Immature natural killer cell (primary cell): Measurements from ENCODE around the gene SNRPA1. TPM values are rescaled to one million over a fixed set of nuclear protein-coding genes. Genes with fewer than 3 reads are reported as not detected.
A peak's percentile ranks its signal among the peaks of the same experiment; 100 is the strongest.

Experiments
- DNase-seq, 3 donors: peaks; one replicate each; pipeline ENCODE4 v3.0.0; 2022; ENCODE audit warnings: mixed read lengths in 1 of 3
- H3K27ac Mint-ChIP-seq, 6 donors: one replicate each; pipeline ENCODE4 v1.8.0; 2020; ENCODE audit warnings: mixed read lengths in 6 of 6, mild to moderate bottlenecking in 5 of 6, inconsistent platforms in 4 of 6, moderate library complexity in 3 of 6
- H3K27me3 Mint-ChIP-seq, 3 donors: one replicate each; pipeline ENCODE4 v1.8.0; 2020 to 2021; ENCODE audit warnings: low read depth in 3 of 3, mild to moderate bottlenecking in 3 of 3, mixed read lengths in 3 of 3, moderate library complexity in 3 of 3, inconsistent platforms in 1 of 3
- H3K36me3 Mint-ChIP-seq, 3 donors: one replicate each; pipeline ENCODE4 v1.8.0; 2020; ENCODE audit warnings: mixed read lengths in 3 of 3, inconsistent platforms in 2 of 3, mild to moderate bottlenecking in 2 of 3
- H3K4me1 Mint-ChIP-seq, 2 donors: one replicate each; pipeline ENCODE4 v1.8.0; 2020; ENCODE audit warnings: inconsistent platforms in 2 of 2, mild to moderate bottlenecking in 2 of 2, mixed read lengths in 2 of 2, moderate library complexity in 1 of 2
- H3K4me3 Mint-ChIP-seq, 5 donors: one replicate each; pipeline ENCODE4 v1.8.0; 2020; ENCODE audit warnings: mild to moderate bottlenecking in 5 of 5, mixed read lengths in 5 of 5, inconsistent platforms in 3 of 5, moderate library complexity in 3 of 5
- H3K9me3 Mint-ChIP-seq, 6 donors: one replicate each; pipeline ENCODE4 v1.8.0; 2020; ENCODE audit warnings: mild to moderate bottlenecking in 6 of 6, mixed read lengths in 6 of 6, inconsistent platforms in 4 of 6, moderate library complexity in 3 of 6
- polyA plus RNA-seq, 3 donors: library from polyadenylated mRNA; unstranded; fragments of 300-500 nt; fragmentation: Illumina TruSeq; gene quantifications; one replicate each; pipeline ENCODE4 v1.2.3, GENCODE V29; 2021

The SNRPA1 gene
- polyA plus RNA-seq, 3 donors from 2014 or later, result 38.6 to 65.0 (median 53.4) TPM

DNA sequence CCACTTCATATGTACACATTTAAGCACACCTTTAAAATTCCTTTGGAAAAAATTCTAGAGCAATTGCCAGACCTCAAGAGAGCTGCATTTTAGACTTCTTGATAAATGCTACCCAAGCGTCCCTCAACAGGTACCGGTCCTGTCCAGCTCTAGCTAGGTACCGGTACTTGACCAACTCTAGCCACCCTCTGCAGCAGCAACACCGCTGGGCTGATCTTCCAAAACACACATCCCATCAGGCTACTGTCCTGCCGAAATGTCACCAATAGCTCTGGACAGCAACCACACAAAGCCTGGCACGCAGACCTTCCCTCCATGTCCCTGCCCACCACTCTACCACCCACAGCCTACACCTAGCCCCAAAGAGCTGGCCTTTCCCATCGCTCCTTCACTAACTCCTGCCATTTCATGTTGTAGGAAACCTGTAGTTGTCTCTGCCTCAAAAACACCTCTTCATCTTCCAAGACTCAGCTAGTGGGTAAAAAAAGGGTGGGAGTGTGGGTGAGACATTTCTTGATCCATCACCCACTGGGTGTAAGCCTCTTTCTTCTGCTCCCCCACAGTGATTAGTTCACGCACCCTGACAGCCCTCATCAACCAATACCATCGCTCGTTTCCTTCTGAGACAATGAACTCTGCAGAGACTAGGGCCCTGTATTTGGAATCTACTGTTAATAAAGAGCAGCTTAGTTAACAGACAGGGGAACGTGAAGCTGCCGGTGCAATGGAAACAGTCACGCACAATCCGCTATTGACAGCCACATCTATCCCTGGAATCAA is 50.0 kb downstream of the SNRPA1 start:
- DNase-seq, result no peak
- Mint-ChIP-seq H3K4me1 (peaks cover 86 to 99% of the 10 kb centered on the region in 2 donors), H3K9me3 (no peaks in the 10 kb centered on the region), H3K36me3 (peaks cover 0 to 3% (median 0%) of the 10 kb centered on the region in 3 donors), H3K27me3 (peaks cover 1 to 7% (median 6%) of the 10 kb centered on the region in 3 donors), H3K4me3 (peak overlapping the region; percentile 71 to 90 (median 83)), H3K27ac (peak overlapping the region; percentile 80 to 98 (median 94))

DNA sequence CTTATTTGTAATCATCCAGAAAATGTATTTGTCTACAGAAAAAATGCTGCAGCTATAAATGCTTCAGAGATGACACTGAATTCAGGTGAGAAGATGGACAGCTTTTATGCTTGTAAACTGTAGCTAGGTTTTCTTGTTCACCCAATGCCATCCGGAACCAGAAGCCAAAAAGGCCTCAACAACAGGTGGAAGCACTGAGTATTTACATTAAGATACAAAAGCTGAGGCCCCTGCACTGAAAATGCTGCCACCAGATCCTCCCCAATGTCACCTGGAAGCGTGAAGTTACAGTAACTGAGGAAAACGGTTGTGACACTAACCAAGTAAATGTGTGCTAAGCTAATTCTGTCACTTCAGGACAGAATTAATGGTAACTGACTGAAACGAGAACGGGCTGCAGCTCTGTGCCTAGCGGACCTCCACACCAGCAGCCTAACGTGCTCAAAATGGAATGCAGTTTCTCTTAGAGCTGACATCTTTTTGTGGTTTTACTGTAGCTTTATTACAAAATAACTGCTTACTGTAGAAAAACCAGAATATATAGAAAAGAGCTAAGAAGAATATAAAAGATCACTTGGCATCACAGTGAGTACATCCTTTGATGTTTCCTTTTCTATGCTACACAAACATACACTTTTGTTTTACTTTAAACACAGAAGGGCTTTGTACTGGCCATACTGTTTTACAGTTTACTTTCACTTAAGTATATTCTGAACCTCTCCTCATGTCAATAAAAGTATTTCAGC is 50.8 kb downstream of the SNRPA1 start:
- DNase-seq, result no peak
- Mint-ChIP-seq H3K4me1 (peaks cover 87 to 99% of the 10 kb centered on the region in 2 donors), H3K4me3 (peak overlapping the region; percentile 71 to 90 (median 83)), H3K27me3 (peaks cover 1 to 7% (median 5%) of the 10 kb centered on the region in 3 donors), H3K9me3 (no peaks in the 10 kb centered on the region), H3K36me3 (peaks cover 0 to 2% (median 0%) of the 10 kb centered on the region in 3 donors), H3K27ac (peak overlapping the region; percentile 85 to 98 (median 96))

DNA sequence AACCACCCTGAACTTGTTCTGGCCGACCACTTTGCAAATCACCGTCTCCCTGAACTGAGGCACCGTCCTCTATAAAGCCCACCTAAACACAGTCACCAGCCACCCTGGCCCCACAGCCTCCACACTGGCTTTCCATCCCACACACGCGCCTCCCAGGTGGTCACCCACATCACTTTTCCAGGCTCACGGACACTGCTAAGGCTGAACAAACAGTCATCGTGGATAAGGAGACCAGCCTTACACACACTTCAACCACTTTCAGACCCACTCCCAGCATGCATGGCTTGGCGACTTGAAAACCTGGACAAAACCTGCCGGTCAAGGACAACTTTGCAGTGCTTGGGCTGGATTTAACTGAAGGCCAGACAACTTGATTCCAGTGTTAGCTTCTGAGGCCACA is 51.6 kb downstream of the SNRPA1 start:
- Mint-ChIP-seq H3K27me3 (peaks cover 1 to 7% (median 5%) of the 10 kb centered on the region in 3 donors), H3K27ac (peak overlapping the region; percentile 85 to 98 (median 96)), H3K4me1 (peaks cover 90 to 100% of the 10 kb centered on the region in 2 donors), H3K9me3 (no peaks in the 10 kb centered on the region), H3K36me3 (no peaks in the 10 kb centered on the region), H3K4me3 (peak overlapping the region; percentile 71 to 90 (median 83))
- no peak for DNase-seq

DNA sequence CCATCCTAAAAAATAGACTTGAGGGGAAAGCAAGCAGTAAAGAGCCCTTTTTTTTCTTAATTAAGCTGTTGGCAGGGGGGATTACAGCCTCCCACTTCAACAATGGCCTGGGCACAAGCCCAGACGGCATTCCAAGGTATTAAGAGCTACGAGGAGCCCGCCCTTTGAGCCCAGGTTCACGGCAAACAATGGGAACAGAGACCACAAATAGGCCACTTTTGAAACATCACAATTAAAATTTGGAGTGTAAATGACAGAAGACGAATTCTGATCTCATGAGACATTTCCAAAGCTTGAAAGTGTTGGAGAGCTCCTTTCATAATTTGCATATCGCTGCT is 52.1 kb downstream of the SNRPA1 start:
- peak overlapping the region; percentile 85 to 98 (median 96) for H3K27ac Mint-ChIP-seq

DNA sequence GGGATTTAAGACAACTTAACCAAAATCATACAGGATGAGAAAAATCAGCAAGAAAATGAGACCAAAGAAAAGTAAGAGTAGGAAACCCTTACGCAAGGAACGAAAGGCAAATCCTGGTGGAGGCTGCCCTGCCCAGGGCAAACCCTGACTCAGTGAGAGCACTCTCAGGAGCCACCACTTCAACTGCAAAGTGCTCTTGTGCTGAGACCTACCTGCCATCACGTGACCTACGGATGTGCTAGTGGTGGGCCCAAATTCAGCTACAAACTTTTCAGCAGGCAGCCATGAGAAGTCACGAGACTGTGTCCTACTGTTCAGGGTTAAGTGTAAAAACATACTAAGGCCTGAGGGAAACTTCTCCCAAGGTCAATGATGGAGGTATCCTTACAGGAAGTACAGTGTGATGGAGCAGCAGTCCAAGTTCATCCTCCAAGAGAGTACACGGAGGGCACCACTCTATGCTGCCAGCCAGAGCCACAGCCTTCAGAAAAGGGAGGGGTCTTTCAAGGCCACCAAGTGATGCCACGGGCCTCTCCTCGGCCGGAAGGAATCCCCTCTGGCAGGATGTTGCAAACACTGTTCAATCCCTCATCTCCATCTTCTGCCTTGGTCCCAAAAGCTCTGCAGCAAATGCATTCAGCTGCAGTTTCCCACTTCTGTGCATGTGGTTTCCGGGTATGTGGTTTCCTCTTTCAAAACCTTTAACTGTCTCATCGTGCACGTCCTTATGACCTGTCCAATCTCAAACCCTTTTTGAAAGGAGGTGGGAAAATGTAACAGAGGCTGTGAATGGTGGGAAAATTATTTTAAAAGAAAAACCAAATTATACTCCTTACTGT is 52.7 kb downstream of the SNRPA1 start:
- Mint-ChIP-seq H3K27me3 (peaks cover 1 to 7% (median 5%) of the 10 kb centered on the region in 3 donors), H3K27ac (peak overlapping the region; percentile 85 to 98 (median 96)), H3K4me3 (peak overlapping the region; percentile 71 to 90 (median 83)), H3K36me3 (no peaks in the 10 kb centered on the region), H3K4me1 (peaks cover 93 to 100% of the 10 kb centered on the region in 2 donors), H3K9me3 (no peaks in the 10 kb centered on the region)
- DNase-seq, result peak; percentile 85 to 88 (median 86)

More for the DNA sequence above, 52.1 kb downstream of the SNRPA1 start:
- peaks cover 1 to 7% (median 5%) of the 10 kb centered on the region in 3 donors for H3K27me3 Mint-ChIP-seq
- no peaks in the 10 kb centered on the region for H3K9me3 Mint-ChIP-seq
- no peak for DNase-seq
- H3K4me3 Mint-ChIP-seq, result peak overlapping the region; percentile 71 to 90 (median 83)
- H3K36me3 Mint-ChIP-seq, result no peaks in the 10 kb centered on the region
- H3K4me1 Mint-ChIP-seq, result peaks cover 91 to 100% of the 10 kb centered on the region in 2 donors

DNA sequence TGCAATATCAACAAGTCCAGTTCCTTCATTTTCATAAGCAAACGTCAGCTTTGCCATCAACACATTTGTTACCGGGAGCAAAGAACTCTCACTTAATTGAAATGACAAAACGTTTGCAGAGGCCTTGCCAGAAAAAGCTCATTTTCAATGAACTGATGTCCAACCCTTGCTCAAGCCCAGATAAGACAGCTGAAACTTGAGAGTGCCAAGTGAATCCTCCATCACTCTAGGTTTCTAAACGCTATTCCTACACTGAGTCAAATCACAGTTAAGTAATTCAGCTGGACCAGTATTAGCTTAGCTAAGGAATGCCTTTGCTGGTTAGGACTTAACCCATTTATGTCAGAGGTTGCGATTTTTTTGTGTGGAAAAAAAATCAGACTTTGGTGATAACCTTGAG is 54.7 kb downstream of the SNRPA1 start:
- H3K27ac Mint-ChIP-seq, result peak overlapping the region in 4 of 6 donors; percentile 82 to 93 (median 88)

DNA sequence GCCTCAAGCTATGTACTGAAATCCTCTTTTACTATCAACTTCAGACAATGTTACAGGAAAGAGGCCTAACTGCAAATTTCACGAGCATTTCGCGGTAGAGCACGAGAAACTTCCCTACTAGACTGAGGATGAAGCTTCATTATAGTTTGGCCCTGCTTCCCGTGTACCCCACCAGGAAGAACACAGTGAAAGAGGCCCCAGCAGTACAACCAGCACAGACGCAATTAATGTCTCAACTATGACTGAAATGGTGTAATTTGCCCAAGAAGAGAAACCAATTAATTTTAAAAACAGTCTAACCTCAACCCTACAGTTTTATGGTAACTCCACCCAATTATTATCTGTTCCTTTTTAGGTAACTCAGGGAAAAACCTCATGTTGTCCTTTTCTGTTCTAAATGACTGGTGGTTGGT is 55.3 kb downstream of the SNRPA1 start:
- Mint-ChIP-seq H3K27me3 (peaks cover 1 to 6% (median 5%) of the 10 kb centered on the region in 3 donors), H3K4me3 (peak overlapping the region; percentile 36 to 68 (median 62)), H3K27ac (peak overlapping the region; percentile 82 to 93 (median 88)), H3K9me3 (no peaks in the 10 kb centered on the region), H3K36me3 (peaks cover 0 to 7% (median 5%) of the 10 kb centered on the region in 3 donors), H3K4me1 (peaks cover 76 to 90% of the 10 kb centered on the region in 2 donors)
- DNase-seq, result no peak

More for the DNA sequence above, 54.7 kb downstream of the SNRPA1 start:
- DNase-seq, result no peak
- no peaks in the 10 kb centered on the region for H3K9me3 Mint-ChIP-seq
- H3K27me3 Mint-ChIP-seq, result peaks cover 1 to 7% (median 5%) of the 10 kb centered on the region in 3 donors
- H3K36me3 Mint-ChIP-seq, result peaks cover 0 to under 1% (median under 1%) of the 10 kb centered on the region in 3 donors
- peaks cover 82 to 96% of the 10 kb centered on the region in 2 donors for H3K4me1 Mint-ChIP-seq
- H3K4me3 Mint-ChIP-seq, result peak overlapping the region in 1 of 5 donors; percentile 35

DNA sequence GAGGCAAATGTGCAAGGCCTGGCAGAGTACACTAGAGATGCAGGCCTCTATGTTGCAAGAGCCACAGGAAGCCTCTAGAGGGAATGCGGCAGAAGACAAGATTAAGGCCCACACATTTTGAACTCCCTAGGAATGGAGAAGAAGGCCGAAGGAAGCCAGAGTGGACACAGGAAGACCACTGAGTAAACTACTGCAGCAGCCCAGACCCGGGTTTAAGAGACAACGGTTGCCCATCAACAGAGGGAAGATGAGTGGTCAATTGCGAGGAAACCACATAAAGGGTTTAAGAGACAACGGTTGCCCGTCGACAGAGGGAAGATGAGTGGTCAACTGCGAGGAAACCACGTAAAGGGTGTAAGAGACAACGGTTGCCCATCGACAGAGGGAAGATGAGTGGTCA is 57.8 kb downstream of the SNRPA1 start:
- Mint-ChIP-seq H3K27ac (peak overlapping the region; percentile 71 to 95 (median 86)), H3K4me1 (peaks cover 62 to 87% of the 10 kb centered on the region in 2 donors), H3K9me3 (no peaks in the 10 kb centered on the region), H3K27me3 (peaks cover 0 to 2% (median 1%) of the 10 kb centered on the region in 3 donors), H3K36me3 (peaks cover 4 to 23% (median 22%) of the 10 kb centered on the region in 3 donors), H3K4me3 (peak overlapping the region; percentile 66 to 82 (median 79))
- peak; percentile 31 to 40 (median 33) for DNase-seq

DNA sequence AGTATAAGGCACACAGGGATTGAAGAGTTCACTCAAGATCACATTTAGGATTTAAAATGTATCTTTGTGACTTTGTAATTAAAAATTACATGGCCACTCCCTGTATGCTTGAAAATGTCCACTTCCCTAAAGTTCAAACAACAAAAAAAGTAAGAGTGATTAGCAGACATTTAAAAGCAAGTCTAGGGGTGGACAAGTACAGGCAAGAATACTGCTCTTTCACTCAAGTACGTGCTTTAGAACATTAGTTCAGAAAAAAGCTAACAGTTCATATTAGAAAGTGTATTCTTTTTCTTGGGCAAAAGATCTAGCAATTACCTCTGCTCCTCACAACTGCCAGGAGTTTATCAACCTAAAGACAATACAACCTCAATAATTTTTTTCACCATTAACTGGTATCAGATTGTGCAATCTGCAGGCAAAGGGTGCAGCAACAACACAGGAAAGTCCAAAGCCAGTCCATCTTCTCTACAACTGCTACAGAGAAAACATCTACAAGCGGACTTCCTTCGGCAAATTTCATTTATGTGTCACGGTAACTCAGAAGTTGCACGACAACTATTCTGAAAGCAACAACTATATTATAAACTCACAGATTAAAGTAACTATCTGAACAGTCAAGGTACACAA is 61.3 kb downstream of the SNRPA1 start:
- H3K27me3 Mint-ChIP-seq, result no peaks in the 10 kb centered on the region
- peaks cover 36 to 75% of the 10 kb centered on the region in 2 donors for H3K4me1 Mint-ChIP-seq
- no peak overlapping the region for H3K4me3 Mint-ChIP-seq
- H3K9me3 Mint-ChIP-seq, result peaks cover 0 to 2% (median under 1%) of the 10 kb centered on the region in 6 donors
- DNase-seq, result no peak
- H3K36me3 Mint-ChIP-seq, result peaks cover 25 to 30% (median 30%) of the 10 kb centered on the region in 3 donors
- H3K27ac Mint-ChIP-seq, result peak overlapping the region in 1 of 6 donors; percentile 10

DNA sequence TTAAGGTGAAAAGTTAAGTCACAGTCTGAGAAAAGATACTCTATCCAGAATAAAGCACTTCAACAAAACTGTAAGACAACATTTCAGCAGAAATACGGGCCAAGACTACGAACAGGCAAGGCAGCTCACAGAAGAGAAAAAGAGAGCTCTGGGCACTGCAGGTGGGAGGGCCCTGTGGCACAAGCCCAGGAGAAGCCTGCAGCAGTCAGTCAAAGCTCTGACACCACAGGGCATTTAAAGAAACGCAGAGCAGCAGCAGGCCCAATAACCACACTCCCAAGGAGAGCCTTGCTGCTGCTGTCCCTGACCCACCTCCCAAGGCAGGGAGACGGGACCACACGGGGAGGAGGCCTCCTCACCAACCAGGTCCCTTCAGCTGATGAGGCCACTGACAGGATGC is 62.4 kb downstream of the SNRPA1 start:
- Mint-ChIP-seq H3K36me3 (peaks cover 36 to 40% (median 39%) of the 10 kb centered on the region in 3 donors), H3K4me3 (no peak overlapping the region), H3K4me1 (peaks cover 33 to 71% of the 10 kb centered on the region in 2 donors), H3K9me3 (peaks cover 1 to 13% (median 10%) of the 10 kb centered on the region in 6 donors), H3K27me3 (no peaks in the 10 kb centered on the region), H3K27ac (peak overlapping the region in 2 of 6 donors; percentile 6 to 55)
- DNase-seq, result no peak
